ENCODE data around the gene ATXN1.

The ATXN1 gene

GRCh38 chr6:16657768-16658167 lies 103.5 kb downstream of the ATXN1 start:
- H3K4ac ChIP-seq (ENCODE audit: low read depth, low read length) = no peak overlapping the region
- H2BK120ac ChIP-seq (ENCODE audit: low read depth, low read length) = no peak overlapping the region
- H3K9ac ChIP-seq (ENCODE audit: low read length) = no peak overlapping the region
- no peak overlapping the region for H2AK5ac ChIP-seq (ENCODE audit: low read length)
- no peak overlapping the region for H3K4me2 ChIP-seq (ENCODE audit: low read length)
- H4K5ac ChIP-seq (ENCODE audit: low read length) = no peak overlapping the region
- peaks cover 3% of the 10 kb centered on the region for H3K4me1 ChIP-seq (ENCODE audit: control insufficient read depth, low read depth, low read length)
- no peaks in the 10 kb centered on the region for H3K36me3 ChIP-seq (ENCODE audit: control insufficient read depth, insufficient read depth, low read length)
- H3K27me3 ChIP-seq (ENCODE audit: insufficient read depth, low read length, poor library complexity) = no peaks in the 10 kb centered on the region
- DNase-seq = no peak
- no peak overlapping the region for H3K27ac ChIP-seq (ENCODE audit: low read depth, low read length)
- no peaks in the 10 kb centered on the region for H3K79me2 ChIP-seq (ENCODE audit: control insufficient read depth, insufficient read depth, low read length)
- H3K18ac ChIP-seq (ENCODE audit: low read length) = no peak overlapping the region
- H3K4me3 ChIP-seq (ENCODE audit: low read length) = no peak overlapping the region
- H4K8ac ChIP-seq (ENCODE audit: low read depth, low read length) = no peak overlapping the region
- no peak overlapping the region for H3K56ac ChIP-seq (ENCODE audit: low read length)
- no peak overlapping the region for H2BK15ac ChIP-seq (replicated peaks; ENCODE audit: low read depth)
- H2BK5ac ChIP-seq (ENCODE audit: low read length) = no peak overlapping the region
- H3K23ac ChIP-seq (ENCODE audit: low read length) = no peak overlapping the region
- WGBS (ENCODE audit: extremely low coverage, insufficient coverage, low lambda C conversion rate) = no CpG with 5 or more reads among the region's 1 CpG
- no peaks in the 10 kb centered on the region for H3K79me1 ChIP-seq (ENCODE audit: low read length)

GRCh38 chr6:16656451-16656850 lies 104.8 kb downstream of the ATXN1 start:
- Histone ChIP-seq H3K4me3 (ENCODE audit: low read length) (no peak overlapping the region), H3K4ac (ENCODE audit: low read depth, low read length) (no peak overlapping the region), H2BK120ac (ENCODE audit: low read depth, low read length) (no peak overlapping the region), H2AK5ac (ENCODE audit: low read length) (no peak overlapping the region), H2BK15ac (replicated peaks; ENCODE audit: low read depth) (no peak overlapping the region), H3K56ac (ENCODE audit: low read length) (no peak overlapping the region), H3K79me2 (ENCODE audit: control insufficient read depth, insufficient read depth, low read length) (no peaks in the 10 kb centered on the region), H3K4me1 (ENCODE audit: control insufficient read depth, low read depth, low read length) (peaks cover 3% of the 10 kb centered on the region), H3K79me1 (ENCODE audit: low read length) (no peaks in the 10 kb centered on the region), H3K23ac (ENCODE audit: low read length) (no peak overlapping the region), H4K5ac (ENCODE audit: low read length) (no peak overlapping the region), H3K27me3 (ENCODE audit: insufficient read depth, low read length, poor library complexity) (no peaks in the 10 kb centered on the region), H3K4me2 (ENCODE audit: low read length) (no peak overlapping the region), H3K27ac (ENCODE audit: low read depth, low read length) (no peak overlapping the region), H3K36me3 (ENCODE audit: control insufficient read depth, insufficient read depth, low read length) (no peaks in the 10 kb centered on the region), H2BK5ac (ENCODE audit: low read length) (no peak overlapping the region), H4K8ac (ENCODE audit: low read depth, low read length) (no peak overlapping the region), H3K18ac (ENCODE audit: low read length) (no peak overlapping the region), H3K9ac (ENCODE audit: low read length) (no peak overlapping the region)
- DNase-seq = no peak
- WGBS (ENCODE audit: extremely low coverage, insufficient coverage, low lambda C conversion rate) = no CpG with 5 or more reads among the region's 4 CpGs

- H3K36me3 ChIP-seq (ENCODE audit: control insufficient read depth, insufficient read depth, low read length) = no peaks in the 10 kb centered on the region
Measured at GRCh38 chr6:16654701-16655100, 106.6 kb downstream of the ATXN1 start.

GRCh38 chr6:16653226-16653625 lies 108.0 kb downstream of the ATXN1 start:
- Histone ChIP-seq H3K9ac (ENCODE audit: low read length) (no peak overlapping the region), H3K4me3 (ENCODE audit: low read length) (no peak overlapping the region), H2AK5ac (ENCODE audit: low read length) (no peak overlapping the region), H3K27me3 (ENCODE audit: insufficient read depth, low read length, poor library complexity) (no peaks in the 10 kb centered on the region), H3K79me2 (ENCODE audit: control insufficient read depth, insufficient read depth, low read length) (no peaks in the 10 kb centered on the region), H3K79me1 (ENCODE audit: low read length) (no peaks in the 10 kb centered on the region), H3K4ac (ENCODE audit: low read depth, low read length) (no peak overlapping the region), H3K18ac (ENCODE audit: low read length) (no peak overlapping the region), H3K4me2 (ENCODE audit: low read length) (no peak overlapping the region), H3K56ac (ENCODE audit: low read length) (no peak overlapping the region), H2BK120ac (ENCODE audit: low read depth, low read length) (no peak overlapping the region), H4K8ac (ENCODE audit: low read depth, low read length) (no peak overlapping the region), H3K4me1 (ENCODE audit: control insufficient read depth, low read depth, low read length) (no peaks in the 10 kb centered on the region), H2BK5ac (ENCODE audit: low read length) (no peak overlapping the region), H3K23ac (ENCODE audit: low read length) (no peak overlapping the region), H4K5ac (ENCODE audit: low read length) (no peak overlapping the region), H2BK15ac (replicated peaks; ENCODE audit: low read depth) (no peak overlapping the region), H3K36me3 (ENCODE audit: control insufficient read depth, insufficient read depth, low read length) (no peaks in the 10 kb centered on the region), H3K27ac (ENCODE audit: low read depth, low read length) (no peak overlapping the region)
- DNase-seq = no peak
- no CpG with 5 or more reads among the region's 7 CpGs for WGBS (ENCODE audit: extremely low coverage, insufficient coverage, low lambda C conversion rate)

More at GRCh38 chr6:16654701-16655100, 106.6 kb downstream of the ATXN1 start:
- Histone ChIP-seq H3K4me2 (ENCODE audit: low read length) (no peak overlapping the region), H3K4ac (ENCODE audit: low read depth, low read length) (no peak overlapping the region), H3K4me1 (ENCODE audit: control insufficient read depth, low read depth, low read length) (peaks cover 3% of the 10 kb centered on the region), H2BK120ac (ENCODE audit: low read depth, low read length) (no peak overlapping the region), H3K79me2 (ENCODE audit: control insufficient read depth, insufficient read depth, low read length) (no peaks in the 10 kb centered on the region), H4K5ac (ENCODE audit: low read length) (no peak overlapping the region), H3K9ac (ENCODE audit: low read length) (no peak overlapping the region), H3K23ac (ENCODE audit: low read length) (no peak overlapping the region), H3K79me1 (ENCODE audit: low read length) (no peaks in the 10 kb centered on the region), H3K56ac (ENCODE audit: low read length) (no peak overlapping the region), H3K4me3 (ENCODE audit: low read length) (no peak overlapping the region), H3K27me3 (ENCODE audit: insufficient read depth, low read length, poor library complexity) (no peaks in the 10 kb centered on the region), H3K18ac (ENCODE audit: low read length) (no peak overlapping the region), H2BK15ac (replicated peaks; ENCODE audit: low read depth) (no peak overlapping the region), H2AK5ac (ENCODE audit: low read length) (no peak overlapping the region), H3K27ac (ENCODE audit: low read depth, low read length) (no peak overlapping the region), H2BK5ac (ENCODE audit: low read length) (no peak overlapping the region), H4K8ac (ENCODE audit: low read depth, low read length) (no peak overlapping the region)
- WGBS (ENCODE audit: extremely low coverage, insufficient coverage, low lambda C conversion rate) = no CpG with 5 or more reads among the region's 1 CpG
- no peak for DNase-seq

GRCh38 chr6:16651871-16652270 lies 109.4 kb downstream of the ATXN1 start:
- Histone ChIP-seq H3K4me3 (ENCODE audit: low read length) (no peak overlapping the region), H4K5ac (ENCODE audit: low read length) (no peak overlapping the region), H2BK5ac (ENCODE audit: low read length) (no peak overlapping the region), H3K18ac (ENCODE audit: low read length) (no peak overlapping the region), H3K79me2 (ENCODE audit: control insufficient read depth, insufficient read depth, low read length) (no peaks in the 10 kb centered on the region), H3K4ac (ENCODE audit: low read depth, low read length) (no peak overlapping the region), H3K4me1 (ENCODE audit: control insufficient read depth, low read depth, low read length) (no peaks in the 10 kb centered on the region), H3K4me2 (ENCODE audit: low read length) (no peak overlapping the region), H3K9ac (ENCODE audit: low read length) (no peak overlapping the region), H3K27ac (ENCODE audit: low read depth, low read length) (no peak overlapping the region), H2BK15ac (replicated peaks; ENCODE audit: low read depth) (no peak overlapping the region), H4K8ac (ENCODE audit: low read depth, low read length) (no peak overlapping the region), H3K23ac (ENCODE audit: low read length) (no peak overlapping the region), H3K27me3 (ENCODE audit: insufficient read depth, low read length, poor library complexity) (no peaks in the 10 kb centered on the region), H3K79me1 (ENCODE audit: low read length) (no peaks in the 10 kb centered on the region), H2BK120ac (ENCODE audit: low read depth, low read length) (no peak overlapping the region), H3K56ac (ENCODE audit: low read length) (no peak overlapping the region), H2AK5ac (ENCODE audit: low read length) (no peak overlapping the region), H3K36me3 (ENCODE audit: control insufficient read depth, insufficient read depth, low read length) (no peaks in the 10 kb centered on the region)
- no peak for DNase-seq
- WGBS (ENCODE audit: extremely low coverage, insufficient coverage, low lambda C conversion rate) = no CpG with 5 or more reads among the region's 6 CpGs

- Histone ChIP-seq H2AK5ac (ENCODE audit: low read length) (no peak overlapping the region), H2BK5ac (ENCODE audit: low read length) (no peak overlapping the region), H3K4me3 (ENCODE audit: low read length) (no peak overlapping the region), H3K27me3 (ENCODE audit: insufficient read depth, low read length, poor library complexity) (no peaks in the 10 kb centered on the region), H2BK120ac (ENCODE audit: low read depth, low read length) (no peak overlapping the region), H3K79me2 (ENCODE audit: control insufficient read depth, insufficient read depth, low read length) (no peaks in the 10 kb centered on the region), H3K4ac (ENCODE audit: low read depth, low read length) (no peak overlapping the region), H3K23ac (ENCODE audit: low read length) (no peak overlapping the region), H3K9ac (ENCODE audit: low read length) (no peak overlapping the region), H3K4me2 (ENCODE audit: low read length) (no peak overlapping the region), H3K36me3 (ENCODE audit: control insufficient read depth, insufficient read depth, low read length) (no peaks in the 10 kb centered on the region), H4K5ac (ENCODE audit: low read length) (no peak overlapping the region), H3K56ac (ENCODE audit: low read length) (no peak overlapping the region), H3K27ac (ENCODE audit: low read depth, low read length) (no peak overlapping the region), H4K8ac (ENCODE audit: low read depth, low read length) (no peak overlapping the region), H3K79me1 (ENCODE audit: low read length) (no peaks in the 10 kb centered on the region), H3K18ac (ENCODE audit: low read length) (no peak overlapping the region), H3K4me1 (ENCODE audit: control insufficient read depth, low read depth, low read length) (peaks cover 3% of the 10 kb centered on the region), H2BK15ac (replicated peaks; ENCODE audit: low read depth) (no peak overlapping the region)
- WGBS (ENCODE audit: extremely low coverage, insufficient coverage, low lambda C conversion rate) = 100% methylated on average over 1 of the region's 5 CpGs
- no peak for DNase-seq
Measured at GRCh38 chr6:16649890-16650289, 111.4 kb downstream of the ATXN1 start.
